ENCODE measurements around the gene GPR162.

GPR162 gene, protein sequence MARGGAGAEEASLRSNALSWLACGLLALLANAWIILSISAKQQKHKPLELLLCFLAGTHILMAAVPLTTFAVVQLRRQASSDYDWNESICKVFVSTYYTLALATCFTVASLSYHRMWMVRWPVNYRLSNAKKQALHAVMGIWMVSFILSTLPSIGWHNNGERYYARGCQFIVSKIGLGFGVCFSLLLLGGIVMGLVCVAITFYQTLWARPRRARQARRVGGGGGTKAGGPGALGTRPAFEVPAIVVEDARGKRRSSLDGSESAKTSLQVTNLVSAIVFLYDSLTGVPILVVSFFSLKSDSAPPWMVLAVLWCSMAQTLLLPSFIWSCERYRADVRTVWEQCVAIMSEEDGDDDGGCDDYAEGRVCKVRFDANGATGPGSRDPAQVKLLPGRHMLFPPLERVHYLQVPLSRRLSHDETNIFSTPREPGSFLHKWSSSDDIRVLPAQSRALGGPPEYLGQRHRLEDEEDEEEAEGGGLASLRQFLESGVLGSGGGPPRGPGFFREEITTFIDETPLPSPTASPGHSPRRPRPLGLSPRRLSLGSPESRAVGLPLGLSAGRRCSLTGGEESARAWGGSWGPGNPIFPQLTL

DNA sequence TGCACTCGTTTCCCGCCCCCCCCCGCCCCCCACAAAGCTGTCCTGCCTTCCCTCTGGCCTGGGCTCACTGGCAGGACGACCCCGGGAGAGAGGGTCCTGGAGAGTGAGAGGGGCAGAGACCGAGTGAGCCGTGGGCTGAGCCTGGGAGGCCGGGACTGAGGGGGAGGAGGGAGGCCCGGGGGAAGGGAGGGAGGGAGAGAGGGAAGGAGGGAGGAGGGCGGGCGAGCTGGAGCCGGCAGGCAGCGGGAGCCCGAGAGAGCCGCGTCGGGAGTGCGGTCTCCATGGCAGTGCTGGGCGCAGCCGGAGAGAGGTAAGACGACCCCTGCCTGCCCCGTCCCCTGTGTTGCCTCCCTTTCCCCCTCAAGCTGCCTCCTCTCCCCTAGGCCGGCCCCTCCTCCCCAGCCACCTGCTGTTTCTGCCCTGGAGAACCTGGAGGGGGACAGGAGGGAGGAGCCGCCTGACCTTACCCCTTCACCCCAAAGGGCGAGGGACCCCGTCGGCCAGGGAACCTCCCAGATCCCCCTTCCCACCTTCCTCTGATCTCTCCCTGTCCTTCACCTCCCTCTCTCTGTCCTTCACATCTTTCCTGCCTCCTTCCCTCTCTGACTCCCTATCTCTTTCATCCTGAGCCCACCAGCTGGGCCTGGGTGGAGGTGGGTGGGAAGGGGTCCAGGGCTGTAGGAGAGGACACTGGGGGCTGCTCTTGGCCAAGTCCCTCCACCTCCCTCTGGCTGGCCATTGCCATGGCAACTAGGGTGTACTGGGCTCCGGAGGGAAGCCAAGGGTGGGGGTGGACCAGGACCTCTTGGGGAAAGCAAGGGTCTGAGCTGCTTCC lies at the start of gene GPR162:
GPR162 (plus strand) TSS at position 231 of the 835 bp plus-strand sequence. CDS start 2,078 bp downstream, outside the sequence.
- DNase-seq, result no peak

GRCh38 chr12:6772331-6772695 lies 49.3 kb upstream of the GPR162 start, which contains the start of gene LAG3:
TSS of gene LAG3 (plus strand) at chr12:6772520. CDS start at chr12:6772853, 333 bp downstream.
- no peak for DNase-seq

DNA sequence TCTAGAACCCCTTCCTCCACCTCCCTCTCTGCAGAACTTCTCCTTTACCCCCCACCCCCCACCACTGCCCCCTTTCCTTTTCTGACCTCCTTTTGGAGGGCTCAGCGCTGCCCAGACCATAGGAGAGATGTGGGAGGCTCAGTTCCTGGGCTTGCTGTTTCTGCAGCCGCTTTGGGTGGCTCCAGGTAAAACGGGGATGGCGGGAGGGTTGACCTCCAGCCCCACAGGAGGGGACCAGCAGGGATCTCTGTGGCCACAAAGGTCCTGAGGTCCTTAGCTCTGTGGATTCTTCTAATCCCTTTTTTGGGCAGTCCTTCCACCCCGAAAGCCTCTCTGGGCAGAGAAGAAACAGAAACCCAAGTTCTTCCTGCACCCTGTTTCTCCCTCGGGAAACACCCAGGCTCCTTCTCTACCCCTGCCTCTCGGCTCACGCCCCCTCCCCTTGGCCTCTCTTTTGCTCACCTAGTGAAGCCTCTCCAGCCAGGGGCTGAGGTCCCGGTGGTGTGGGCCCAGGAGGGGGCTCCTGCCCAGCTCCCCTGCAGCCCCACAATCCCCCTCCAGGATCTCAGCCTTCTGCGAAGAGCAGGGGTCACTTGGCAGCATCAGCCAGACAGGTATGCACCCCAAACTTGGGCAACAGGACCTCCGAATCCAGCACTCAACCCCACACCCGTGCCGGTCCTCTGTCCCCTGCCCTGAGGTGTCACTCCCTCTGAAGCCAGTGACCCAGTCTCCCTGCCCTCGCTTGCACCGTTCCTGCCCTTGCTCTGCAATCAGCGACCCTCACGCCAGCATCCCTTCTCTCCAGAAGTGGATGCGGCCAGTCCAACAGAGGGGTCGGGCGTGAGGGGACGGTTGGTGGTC lies 48.7 kb upstream of the GPR162 start:
- DNase-seq, result no peak

- no peak for DNase-seq
Observed at GRCh38 chr12:6773590-6774351, 47.9 kb upstream of the GPR162 start.

- DNase-seq, result no peak
Observed at GRCh38 chr12:6774499-6775062, 47.0 kb upstream of the GPR162 start.

DNA sequence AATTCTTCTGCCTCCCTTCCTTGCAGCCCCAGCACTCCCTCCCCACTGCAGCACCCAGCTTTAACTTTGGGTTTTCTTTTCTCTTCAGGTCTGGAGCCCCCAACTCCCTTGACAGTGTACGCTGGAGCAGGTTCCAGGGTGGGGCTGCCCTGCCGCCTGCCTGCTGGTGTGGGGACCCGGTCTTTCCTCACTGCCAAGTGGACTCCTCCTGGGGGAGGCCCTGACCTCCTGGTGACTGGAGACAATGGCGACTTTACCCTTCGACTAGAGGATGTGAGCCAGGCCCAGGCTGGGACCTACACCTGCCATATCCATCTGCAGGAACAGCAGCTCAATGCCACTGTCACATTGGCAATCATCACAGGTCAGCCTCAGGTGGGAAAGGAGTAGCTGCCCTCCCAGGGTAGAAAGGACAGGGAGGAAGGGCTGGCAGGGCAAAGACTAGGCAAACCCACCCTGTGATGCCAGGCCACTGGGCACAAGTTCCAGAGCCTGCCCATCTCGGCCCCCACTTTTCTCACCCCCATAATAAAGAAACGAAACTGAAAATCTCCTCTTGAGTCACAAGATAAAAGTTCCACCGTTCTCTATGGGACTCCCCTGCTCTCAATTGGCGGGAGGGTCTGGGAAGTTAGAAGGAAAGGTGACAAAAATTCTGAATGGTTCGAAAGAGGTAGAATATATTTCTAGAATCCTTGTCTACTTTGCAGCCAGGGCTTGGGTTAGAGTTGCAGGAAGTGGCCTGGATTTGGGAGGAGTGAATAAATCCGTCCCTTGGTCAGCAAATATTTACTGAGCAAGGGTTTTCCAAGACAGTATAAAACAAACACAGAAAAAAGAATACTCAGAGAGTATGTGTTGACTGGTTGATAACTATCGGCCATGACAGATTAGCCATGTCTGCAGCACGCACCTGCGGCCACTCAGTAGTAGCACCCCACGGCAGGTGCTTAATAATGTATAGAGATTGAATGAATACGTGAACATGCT lies 46.1 kb upstream of the GPR162 start:
- no peak for DNase-seq

GRCh38 chr12:6777386-6777785 lies 44.2 kb upstream of the GPR162 start:
- DNase-seq, result no peak

GRCh38 chr12:6778217-6778573 lies 43.4 kb upstream of the GPR162 start:
- DNase-seq, result no peak

DNA sequence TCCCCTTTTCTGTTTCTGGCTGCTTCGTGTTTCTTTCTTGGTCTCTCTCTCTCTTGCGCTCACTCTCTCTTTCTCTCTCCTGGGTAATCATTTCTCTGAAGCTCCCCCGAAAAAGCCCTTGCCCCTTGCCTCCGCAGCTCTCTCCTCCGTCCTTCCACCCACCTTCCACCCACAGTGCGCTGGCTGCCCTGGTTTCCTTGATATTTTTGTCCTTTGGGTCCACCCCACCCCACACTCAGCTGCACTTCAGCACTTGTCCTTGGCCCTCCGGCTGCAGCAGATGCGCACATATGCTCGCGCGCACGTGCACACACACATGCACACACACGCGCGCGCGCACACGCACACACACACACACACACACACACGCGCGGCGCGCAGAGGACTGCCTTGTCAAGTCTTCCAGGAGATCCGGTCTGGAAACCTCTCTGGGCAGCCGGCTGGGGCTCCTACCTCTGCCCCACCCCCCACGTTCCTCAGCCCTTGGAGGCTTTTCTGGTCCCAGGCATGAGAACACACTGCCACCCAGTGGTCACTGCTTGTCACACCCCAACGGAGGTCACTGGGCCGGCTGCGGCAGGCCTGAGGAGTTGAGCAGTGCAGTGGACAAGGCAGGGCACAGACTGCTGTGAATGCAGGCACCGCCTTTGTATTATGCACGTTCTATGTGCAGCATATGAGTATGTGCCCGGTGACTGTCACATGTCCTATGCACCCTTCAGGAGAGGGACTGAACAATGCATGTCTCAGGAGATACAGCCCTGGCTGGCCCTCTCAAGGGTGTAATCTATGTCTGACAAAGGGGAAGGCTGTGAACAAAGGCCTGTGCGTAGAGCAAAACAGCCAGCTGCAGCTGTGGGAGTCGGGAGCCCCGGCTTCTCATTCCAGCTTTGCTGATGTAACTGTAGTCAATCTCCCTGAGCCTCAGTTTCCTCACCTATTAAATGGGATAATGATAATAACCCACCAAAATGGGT lies 42.8 kb upstream of the GPR162 start:
- peak; percentile 55 for DNase-seq

DNA sequence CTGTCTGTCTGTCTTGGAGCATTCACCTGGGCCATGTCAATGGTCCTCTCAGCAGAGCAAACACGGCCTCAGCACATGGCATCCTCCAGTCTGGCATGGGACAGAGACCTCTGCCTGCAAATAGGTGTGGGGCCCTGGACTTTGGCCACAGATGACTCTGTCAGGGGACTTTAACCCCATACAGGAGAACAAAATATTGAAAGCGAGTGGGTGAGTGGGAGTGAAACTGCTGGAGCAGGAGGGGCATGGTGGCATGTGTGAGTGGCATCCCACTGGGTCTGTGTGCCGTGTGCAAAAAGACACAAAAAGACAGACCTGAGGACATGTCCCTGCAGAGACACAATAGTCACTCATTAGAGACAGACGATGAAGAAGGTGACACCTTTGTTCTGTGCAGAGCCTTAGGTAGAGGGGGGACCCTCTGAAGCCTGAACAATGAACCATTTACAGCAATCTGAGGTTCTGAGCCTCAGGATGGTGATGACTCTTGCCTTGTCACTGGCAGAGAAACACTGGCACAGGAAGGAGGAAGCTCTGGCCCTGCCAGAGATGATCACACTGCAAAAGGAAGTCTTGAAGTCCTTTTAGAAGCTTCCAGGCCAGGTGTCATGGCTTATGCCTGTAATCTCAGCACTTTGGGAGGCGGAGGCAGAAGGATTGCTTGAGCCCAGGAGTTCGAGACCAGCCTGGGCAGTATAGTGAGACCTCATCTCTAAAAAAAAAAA lies 41.8 kb upstream of the GPR162 start:
- no peak for DNase-seq

GRCh38 chr12:6780573-6780972 lies 41.0 kb upstream of the GPR162 start:
- no peak for DNase-seq

- DNase-seq, result no peak
Observed at GRCh38 chr12:6782119-6782518, 39.5 kb upstream of the GPR162 start.

DNA sequence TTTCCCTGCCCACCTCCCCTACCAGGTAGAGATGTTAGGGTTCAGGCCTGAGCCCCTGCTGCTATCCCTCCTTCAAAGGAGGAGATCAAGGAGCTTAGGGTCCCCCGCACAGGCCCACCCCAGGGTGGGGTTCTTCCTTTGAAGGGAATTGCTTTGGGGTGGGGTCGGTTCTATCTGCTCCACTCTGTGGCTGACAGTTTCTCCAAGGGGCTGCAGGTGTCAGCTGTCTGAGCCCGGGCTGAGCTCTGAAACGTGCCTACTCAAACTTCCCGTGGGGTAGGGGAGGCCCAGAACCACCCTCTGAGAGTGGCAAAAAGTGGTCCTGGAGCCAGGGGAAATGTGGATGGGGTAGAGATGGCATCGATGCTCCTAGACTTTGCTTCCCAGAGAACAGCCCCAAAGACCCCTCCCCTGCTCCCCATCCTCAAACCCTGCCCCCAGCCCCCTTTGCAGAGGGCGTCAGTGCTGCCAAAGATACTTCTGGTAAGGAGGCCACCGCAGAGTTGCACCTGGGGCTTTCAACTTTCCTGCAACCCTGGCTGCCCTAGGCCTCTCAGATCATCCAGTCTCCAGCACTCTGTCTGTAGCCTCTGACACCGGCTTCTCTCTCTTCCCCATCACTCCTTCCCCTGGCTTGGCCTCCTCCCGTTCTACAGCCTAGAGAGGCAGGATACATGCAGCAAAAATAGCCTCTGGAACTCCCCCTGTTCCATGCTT lies 38.6 kb upstream of the GPR162 start:
- no peak for DNase-seq

GRCh38 chr12:6783828-6784227 lies 37.8 kb upstream of the GPR162 start:
- DNase-seq, result no peak

GRCh38 chr12:6784296-6784695 lies 37.3 kb upstream of the GPR162 start:
- DNase-seq, result no peak

GRCh38 chr12:6784761-6785160 lies 36.9 kb upstream of the GPR162 start:
- DNase-seq, result no peak

DNA sequence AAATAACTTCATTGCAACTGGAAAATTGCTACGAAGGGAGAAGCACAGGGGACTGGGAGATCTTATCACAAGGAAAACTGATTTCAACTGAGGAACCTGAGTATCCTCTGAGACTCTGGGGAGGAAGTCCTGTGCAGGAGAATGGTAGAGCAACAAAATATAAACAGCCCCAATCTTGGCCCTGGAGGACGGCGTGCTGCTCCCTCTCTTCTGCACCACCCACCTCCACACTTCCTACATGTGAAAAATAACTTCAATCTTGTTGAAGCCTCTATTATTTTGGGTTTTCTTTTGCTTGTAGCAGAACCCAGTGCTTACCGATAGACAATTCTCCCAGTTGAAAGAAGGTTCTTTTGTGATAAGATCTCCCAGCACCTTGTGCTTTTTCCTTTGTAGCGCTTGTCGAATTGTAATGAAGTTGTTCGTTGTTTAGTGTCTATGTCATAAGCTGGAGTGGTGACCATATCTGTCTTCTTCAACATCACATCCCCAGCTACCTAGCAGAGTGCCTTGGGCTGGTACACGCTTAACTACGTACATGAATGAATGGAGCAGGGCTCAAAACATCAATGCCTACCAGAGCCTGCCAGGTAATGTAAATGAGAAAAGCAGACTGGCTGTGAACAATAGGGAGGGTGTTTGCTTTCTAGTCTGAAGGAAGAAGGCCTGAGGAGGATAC lies 35.1 kb upstream of the GPR162 start:
- no peak for DNase-seq

Measured in NCI-H2081 treated with DMSO at 0.1 percent for 48 hours (cell line).